ENCODE measurements around the gene KCNQ1.

Gene KCNQ1

DNA sequence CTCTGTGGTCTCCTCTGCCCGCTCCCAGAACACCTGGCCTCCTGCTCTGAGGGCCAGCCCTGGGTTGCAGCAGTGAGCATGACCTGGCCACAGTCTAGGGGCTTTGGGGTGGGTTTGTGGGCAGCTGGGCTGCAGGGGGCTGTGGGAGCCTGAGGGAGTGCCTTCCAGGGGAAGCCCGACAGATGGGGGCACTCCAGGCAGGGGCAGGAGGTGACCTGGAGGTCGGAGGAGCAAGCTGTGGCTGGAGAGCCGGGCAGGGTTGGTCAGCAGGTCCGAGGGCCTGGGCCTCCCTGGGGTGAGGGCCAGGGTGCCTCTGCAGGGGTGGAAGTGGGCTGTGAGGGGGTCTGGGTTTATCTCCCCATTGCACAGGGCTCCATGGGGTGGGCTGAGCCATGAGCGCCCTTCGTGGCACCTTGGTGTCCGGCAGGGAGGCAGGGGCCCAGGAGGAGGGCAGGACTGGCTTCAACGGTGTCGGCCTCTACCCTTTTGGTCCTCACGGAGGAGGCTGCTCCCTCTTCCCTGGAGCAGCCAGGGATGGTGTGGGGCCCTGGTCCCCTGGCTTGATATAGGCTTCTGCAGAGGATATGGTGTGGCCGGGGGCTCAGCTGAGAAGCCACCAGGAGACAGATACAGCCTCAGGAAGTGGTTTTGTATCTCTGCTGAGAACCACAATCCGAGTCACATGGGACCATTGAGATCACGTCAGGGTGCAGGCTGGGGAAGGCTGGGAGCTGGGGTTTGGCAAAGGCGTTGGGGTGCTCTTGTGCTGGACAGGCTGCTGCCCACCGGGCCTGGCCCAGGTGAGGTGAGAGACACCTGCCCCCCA, 22.3 kb downstream of the KCNQ1 start:
- H3K4me3 ChIP-seq (ENCODE audit: low read depth, low read length): no peak overlapping the region
- TF ChIP-seq, protein P1, sequence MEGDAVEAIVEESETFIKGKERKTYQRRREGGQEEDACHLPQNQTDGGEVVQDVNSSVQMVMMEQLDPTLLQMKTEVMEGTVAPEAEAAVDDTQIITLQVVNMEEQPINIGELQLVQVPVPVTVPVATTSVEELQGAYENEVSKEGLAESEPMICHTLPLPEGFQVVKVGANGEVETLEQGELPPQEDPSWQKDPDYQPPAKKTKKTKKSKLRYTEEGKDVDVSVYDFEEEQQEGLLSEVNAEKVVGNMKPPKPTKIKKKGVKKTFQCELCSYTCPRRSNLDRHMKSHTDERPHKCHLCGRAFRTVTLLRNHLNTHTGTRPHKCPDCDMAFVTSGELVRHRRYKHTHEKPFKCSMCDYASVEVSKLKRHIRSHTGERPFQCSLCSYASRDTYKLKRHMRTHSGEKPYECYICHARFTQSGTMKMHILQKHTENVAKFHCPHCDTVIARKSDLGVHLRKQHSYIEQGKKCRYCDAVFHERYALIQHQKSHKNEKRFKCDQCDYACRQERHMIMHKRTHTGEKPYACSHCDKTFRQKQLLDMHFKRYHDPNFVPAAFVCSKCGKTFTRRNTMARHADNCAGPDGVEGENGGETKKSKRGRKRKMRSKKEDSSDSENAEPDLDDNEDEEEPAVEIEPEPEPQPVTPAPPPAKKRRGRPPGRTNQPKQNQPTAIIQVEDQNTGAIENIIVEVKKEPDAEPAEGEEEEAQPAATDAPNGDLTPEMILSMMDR (IDR thresholded peaks at IDR 0.05; ENCODE audit: borderline replicate concordance, insufficient read depth, low read depth, low read length): no peak

DNA sequence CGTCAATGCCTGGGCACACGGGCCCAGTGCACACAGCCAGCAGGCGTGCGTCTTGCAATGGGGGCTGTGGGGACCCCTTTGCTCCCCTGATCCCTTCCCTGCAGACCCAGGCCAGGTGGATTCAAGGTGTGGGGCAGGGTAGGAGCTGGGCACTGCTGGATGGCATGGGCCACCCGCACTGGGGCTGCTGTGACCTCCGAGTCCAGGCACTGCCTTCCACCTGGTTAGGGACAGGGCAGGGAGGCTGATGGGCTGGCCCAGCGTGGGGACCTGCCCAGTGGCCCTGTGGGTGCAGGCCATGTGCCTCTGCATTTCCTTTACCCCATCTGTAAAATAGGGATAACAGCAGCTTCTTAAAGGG, 22.9 kb downstream of the KCNQ1 start:
- no peak overlapping the region for H3K4me3 ChIP-seq (ENCODE audit: low read depth, low read length)
- TF ChIP-seq, protein P1 (IDR thresholded peaks at IDR 0.05; ENCODE audit: borderline replicate concordance, insufficient read depth, low read depth, low read length): no peak

DNA sequence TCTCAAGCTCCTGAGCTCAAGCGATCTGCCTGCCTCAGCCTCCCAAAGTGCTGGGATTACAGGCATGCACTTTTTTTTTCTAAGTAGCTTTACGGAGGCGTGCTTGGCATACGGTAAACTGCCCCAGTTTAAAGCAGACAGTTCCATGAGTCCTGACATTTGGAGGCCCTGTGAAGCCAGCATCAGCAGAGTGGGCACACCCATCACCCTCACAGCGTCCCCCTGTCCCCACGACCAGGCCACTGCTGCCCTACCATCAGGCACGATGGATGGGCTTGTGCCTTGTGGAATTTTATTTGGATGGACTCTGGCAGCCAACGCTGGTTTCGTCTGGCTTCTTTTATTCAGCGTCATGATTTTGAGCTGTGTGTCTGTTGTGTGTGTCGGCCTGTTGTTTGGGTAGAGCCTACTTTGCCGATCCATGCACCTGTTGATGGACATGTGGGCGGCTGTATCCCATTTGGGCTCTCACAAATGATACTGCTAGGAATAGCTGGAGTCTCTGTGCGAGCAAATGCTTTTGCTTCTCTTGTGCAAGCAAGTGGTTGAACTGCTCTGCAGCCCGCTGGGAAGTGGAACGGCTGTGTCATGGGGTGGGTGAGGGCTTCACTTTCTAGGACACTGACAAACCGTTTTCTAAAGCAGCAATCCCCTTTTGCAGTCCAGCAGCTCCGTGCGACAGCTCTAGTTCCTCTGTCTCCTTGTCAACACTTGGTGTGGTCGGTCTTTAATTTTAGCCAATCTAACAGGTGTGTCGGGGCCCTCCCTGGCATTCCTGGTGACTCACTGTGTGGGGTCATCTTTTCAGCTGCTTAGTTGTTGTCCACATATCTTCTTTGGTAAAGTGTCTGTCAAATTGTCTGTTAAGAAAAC, 23.8 kb downstream of the KCNQ1 start:
- TF ChIP-seq, protein P1 (IDR thresholded peaks at IDR 0.05; ENCODE audit: borderline replicate concordance, insufficient read depth, low read depth, low read length): no peak

DNA sequence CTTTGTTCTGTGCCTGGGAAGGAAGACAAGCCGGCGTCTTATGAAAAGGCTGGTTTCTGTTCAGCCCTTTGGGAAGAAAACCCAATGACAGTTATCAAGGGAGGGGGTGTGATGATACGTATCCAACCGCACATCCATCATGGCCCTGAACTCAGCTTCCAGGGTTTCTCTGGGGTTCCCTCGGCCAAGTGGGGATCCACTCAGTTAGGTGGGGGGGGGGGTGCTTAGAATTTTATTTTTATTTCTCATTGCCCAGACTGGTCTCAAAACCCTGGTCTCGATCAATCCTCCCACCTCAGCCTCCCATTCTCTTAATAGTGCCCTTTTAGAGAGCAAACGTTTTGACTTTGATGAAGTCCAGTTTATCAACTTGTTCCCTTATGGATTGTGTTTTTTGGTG, 25.7 kb downstream of the KCNQ1 start:
- TF ChIP-seq, protein P1 (IDR thresholded peaks at IDR 0.05; ENCODE audit: borderline replicate concordance, insufficient read depth, low read depth, low read length): no peak

More for the DNA sequence above, 23.8 kb downstream of the KCNQ1 start:
- no peak overlapping the region for H3K4me3 ChIP-seq (ENCODE audit: low read depth, low read length)

DNA sequence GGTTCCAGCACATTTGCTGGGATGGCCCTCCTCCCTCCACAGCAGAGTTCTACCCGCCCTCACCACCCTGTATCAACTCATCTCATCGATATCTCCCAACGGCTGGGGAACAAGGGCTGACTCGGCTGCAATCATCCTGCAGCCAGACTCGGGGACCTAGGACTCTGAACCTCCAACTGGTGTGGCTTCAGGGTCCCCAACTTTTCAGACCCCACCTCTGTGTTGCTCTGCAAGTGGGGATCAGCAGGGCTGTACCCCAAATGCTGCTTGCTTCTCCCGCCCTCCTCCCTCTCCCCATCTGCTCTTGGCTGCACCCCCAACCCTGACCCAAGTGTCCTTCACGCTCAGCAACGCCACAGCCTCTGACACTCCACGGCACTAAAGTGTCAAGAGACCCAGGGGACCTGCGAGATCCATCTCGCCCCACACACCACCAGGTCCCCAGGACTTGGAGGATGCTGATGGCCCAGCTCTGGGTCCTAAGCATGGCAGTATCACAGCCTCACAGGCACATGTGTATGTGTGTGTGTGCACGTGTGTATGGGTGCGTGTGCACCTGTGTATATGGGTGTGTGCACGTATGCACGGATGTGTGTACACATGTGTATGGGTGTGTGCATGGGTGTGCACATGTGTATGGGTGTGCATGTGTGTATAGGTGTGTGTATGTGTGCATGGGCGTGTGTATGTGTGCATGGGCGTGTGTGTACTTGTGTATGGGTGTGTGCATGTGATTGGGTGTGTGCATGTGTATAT, 26.4 kb downstream of the KCNQ1 start:
- no peak overlapping the region for H3K4me3 ChIP-seq (ENCODE audit: low read depth, low read length)
- TF ChIP-seq, protein P1 (IDR thresholded peaks at IDR 0.05; ENCODE audit: borderline replicate concordance, insufficient read depth, low read depth, low read length): no peak

More for the DNA sequence above, 25.7 kb downstream of the KCNQ1 start:
- no peak overlapping the region for H3K4me3 ChIP-seq (ENCODE audit: low read depth, low read length)

DNA sequence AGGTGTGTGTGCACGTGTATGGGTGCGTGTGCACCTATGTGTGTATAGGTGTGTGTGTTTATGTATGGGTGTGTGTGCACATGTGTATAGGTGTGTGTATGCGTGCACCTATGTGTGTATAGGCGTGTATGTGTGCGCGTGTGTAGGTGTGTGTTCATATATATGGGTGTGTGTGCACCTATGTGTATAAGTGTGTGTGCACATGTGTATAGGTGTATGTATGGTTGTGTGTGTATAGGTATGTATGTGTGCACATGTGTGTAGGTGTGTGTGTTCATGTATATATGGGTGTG, 26.9 kb downstream of the KCNQ1 start:
- TF ChIP-seq, protein P1 (IDR thresholded peaks at IDR 0.05; ENCODE audit: borderline replicate concordance, insufficient read depth, low read depth, low read length): no peak
- H3K4me3 ChIP-seq (ENCODE audit: low read depth, low read length): no peak overlapping the region

All from GM12875 (cell line).